ENCODE measurements around the gene CCBE1.

CCBE1 gene

GRCh38 chr18:59381949-59382348 is 315.3 kb downstream of the CCBE1 start:
- no peak for DNase-seq
